ENCODE data around the gene DEFB112. TPM values are rescaled to one million over a fixed set of nuclear protein-coding genes. Genes with fewer than 3 reads are reported as not detected.

Gene DEFB112, protein sequence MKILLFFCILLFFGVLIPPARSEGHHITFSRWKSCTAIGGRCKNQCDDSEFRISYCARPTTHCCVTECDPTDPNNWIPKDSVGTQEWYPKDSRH
- polyA plus RNA-seq (2013): not detected

DNA sequence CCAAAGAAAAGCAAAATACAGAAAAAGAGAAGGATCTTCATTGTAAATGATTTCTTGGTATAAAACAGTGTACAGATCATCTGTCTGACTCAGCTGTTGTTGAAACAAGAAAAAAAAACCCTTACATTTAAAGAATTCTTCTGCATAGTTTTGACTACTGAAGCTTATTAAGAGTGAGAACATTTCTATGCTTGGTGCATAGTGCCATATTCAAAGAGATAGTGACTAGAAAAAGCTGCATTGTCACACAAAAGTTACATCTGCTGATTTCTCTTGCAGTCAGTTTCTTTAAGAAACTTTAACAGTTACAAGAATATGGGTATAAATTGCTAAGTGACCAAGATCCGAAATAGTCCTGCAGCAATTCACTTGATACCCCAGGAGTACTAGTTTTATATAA, at the start of gene DEFB112:
Gene DEFB112, minus strand, starts transcription at position 101 of the 400 bp plus-strand sequence. Its CDS starts 60 bp downstream, at position 41.
- Histone ChIP-seq H3K36me3 (ENCODE audit: control insufficient read depth in 4 of 4, insufficient read depth in 4 of 4, low read length in 3 of 4) (no peaks in the 10 kb centered on the region), H3K4me3 (ENCODE audit: control insufficient read depth in 1 of 7, extremely low read depth in 1 of 7, insufficient read depth in 4 of 7, low read depth in 2 of 7, low read length in 6 of 7) (no peak within 1 kb of the TSS), H3K9me3 (ENCODE audit: control extremely low read depth in 1 of 5, control insufficient read depth in 4 of 5, insufficient read depth in 2 of 5, low read depth in 1 of 5, low read length in 4 of 5) (no peaks in the 10 kb centered on the region), H3K4me1 (ENCODE audit: control extremely low read depth in 1 of 4, control insufficient read depth in 4 of 4, insufficient read depth in 4 of 4, low read length in 3 of 4) (no peaks in the 10 kb centered on the region), H3K27ac (ENCODE audit: insufficient read depth in 1 of 2, low read depth in 1 of 2, low read length in 2 of 2, poor library complexity in 1 of 2, severe bottlenecking in 2 of 2) (no peak within 1 kb of the TSS), H3K27me3 (replicated peaks in 2 of 5; ENCODE audit: control insufficient read depth in 4 of 5, insufficient read depth in 5 of 5, low read length in 4 of 5) (peaks cover 0 to 2% (median 0%) of the 10 kb centered on the region in 5 experiments)
- POLR2A ChIA-PET: no interaction called here
- CTCF ChIA-PET: no interaction called here
- WGBS (ENCODE audit: insufficient coverage): no CpG with 5 or more reads among the region's 1 CpG
- DNase-seq: no peak

- ChIA-PET POLR2A (no interaction called here), CTCF (no interaction called here)
- Histone ChIP-seq H3K4me1 (ENCODE audit: control extremely low read depth in 1 of 4, control insufficient read depth in 4 of 4, insufficient read depth in 4 of 4, low read length in 3 of 4) (no peaks in the 10 kb centered on the region), H3K9me3 (ENCODE audit: control extremely low read depth in 1 of 5, control insufficient read depth in 4 of 5, insufficient read depth in 2 of 5, low read depth in 1 of 5, low read length in 4 of 5) (no peaks in the 10 kb centered on the region), H3K27ac (ENCODE audit: insufficient read depth in 1 of 2, low read depth in 1 of 2, low read length in 2 of 2, poor library complexity in 1 of 2, severe bottlenecking in 2 of 2) (no peak overlapping the region), H3K36me3 (ENCODE audit: control insufficient read depth in 4 of 4, insufficient read depth in 4 of 4, low read length in 3 of 4) (no peaks in the 10 kb centered on the region), H3K27me3 (replicated peaks in 2 of 5; ENCODE audit: control insufficient read depth in 4 of 5, insufficient read depth in 5 of 5, low read length in 4 of 5) (peaks cover 0 to 1% (median 0%) of the 10 kb centered on the region in 5 experiments), H3K4me3 (ENCODE audit: control insufficient read depth in 1 of 7, extremely low read depth in 1 of 7, insufficient read depth in 4 of 7, low read depth in 2 of 7, low read length in 6 of 7) (no peak overlapping the region)
- no peak for DNase-seq
- 100% methylated on average over 1 of the region's 2 CpGs for WGBS (ENCODE audit: insufficient coverage)
These were observed 48.9 kb upstream of the DEFB112 start for GRCh38 chr6:50098641-50098993.

- H3K4me1 ChIP-seq (ENCODE audit: control extremely low read depth in 1 of 4, control insufficient read depth in 4 of 4, insufficient read depth in 4 of 4, low read length in 3 of 4): no peaks in the 10 kb centered on the region
- no peak overlapping the region for H3K27ac ChIP-seq (ENCODE audit: insufficient read depth in 1 of 2, low read depth in 1 of 2, low read length in 2 of 2, poor library complexity in 1 of 2, severe bottlenecking in 2 of 2)
- no peak for DNase-seq
- ChIA-PET POLR2A (no interaction called here), CTCF (no interaction called here)
- H3K27me3 ChIP-seq (replicated peaks in 2 of 5; ENCODE audit: control insufficient read depth in 4 of 5, insufficient read depth in 5 of 5, low read length in 4 of 5): peaks cover 0 to 1% (median 0%) of the 10 kb centered on the region in 5 experiments
- WGBS (ENCODE audit: insufficient coverage): 90% methylated on average over 3 of the region's 7 CpGs
- H3K9me3 ChIP-seq (ENCODE audit: control extremely low read depth in 1 of 5, control insufficient read depth in 4 of 5, insufficient read depth in 2 of 5, low read depth in 1 of 5, low read length in 4 of 5): no peaks in the 10 kb centered on the region
- no peaks in the 10 kb centered on the region for H3K36me3 ChIP-seq (ENCODE audit: control insufficient read depth in 4 of 4, insufficient read depth in 4 of 4, low read length in 3 of 4)
- no peak overlapping the region for H3K4me3 ChIP-seq (ENCODE audit: control insufficient read depth in 1 of 7, extremely low read depth in 1 of 7, insufficient read depth in 4 of 7, low read depth in 2 of 7, low read length in 6 of 7)
These were observed 48.4 kb upstream of the DEFB112 start for GRCh38 chr6:50097966-50098640.

- H3K27me3 ChIP-seq (replicated peaks in 2 of 5; ENCODE audit: control insufficient read depth in 4 of 5, insufficient read depth in 5 of 5, low read length in 4 of 5): peaks cover 0 to 1% (median 0%) of the 10 kb centered on the region in 5 experiments
- no peaks in the 10 kb centered on the region for H3K4me1 ChIP-seq (ENCODE audit: control extremely low read depth in 1 of 4, control insufficient read depth in 4 of 4, insufficient read depth in 4 of 4, low read length in 3 of 4)
- no peaks in the 10 kb centered on the region for H3K36me3 ChIP-seq (ENCODE audit: control insufficient read depth in 4 of 4, insufficient read depth in 4 of 4, low read length in 3 of 4)
- CTCF ChIA-PET: interaction anchor here (0.7 kb wide), 1 partner anchor 1958 kb away, joined by 3 read pairs; no protein-coding TSS in a partner anchor
- POLR2A ChIA-PET: interaction anchor here (0.6 kb wide), 1 partner anchor 1296 kb away, joined by 5 read pairs; no protein-coding TSS in a partner anchor
- H3K27ac ChIP-seq (ENCODE audit: insufficient read depth in 1 of 2, low read depth in 1 of 2, low read length in 2 of 2, poor library complexity in 1 of 2, severe bottlenecking in 2 of 2): no peak overlapping the region
- H3K9me3 ChIP-seq (ENCODE audit: control extremely low read depth in 1 of 5, control insufficient read depth in 4 of 5, insufficient read depth in 2 of 5, low read depth in 1 of 5, low read length in 4 of 5): no peaks in the 10 kb centered on the region
- no peak overlapping the region for H3K4me3 ChIP-seq (ENCODE audit: control insufficient read depth in 1 of 7, extremely low read depth in 1 of 7, insufficient read depth in 4 of 7, low read depth in 2 of 7, low read length in 6 of 7)
- no peak for DNase-seq
These were observed 46.6 kb upstream of the DEFB112 start for GRCh38 chr6:50096296-50096695.

GRCh38 chr6:50093938-50094272, 44.2 kb upstream of the DEFB112 start:
- ChIA-PET CTCF (interaction anchor here (0.7 to 1.0 kb wide), 2 partner anchors 11 to 30 kb away, joined by 3 read pairs; no protein-coding TSS in a partner anchor), POLR2A (no interaction called here)
- no peaks in the 10 kb centered on the region for H3K9me3 ChIP-seq (ENCODE audit: control extremely low read depth in 1 of 5, control insufficient read depth in 4 of 5, insufficient read depth in 2 of 5, low read depth in 1 of 5, low read length in 4 of 5)
- no peak overlapping the region for H3K27ac ChIP-seq (ENCODE audit: insufficient read depth in 1 of 2, low read depth in 1 of 2, low read length in 2 of 2, poor library complexity in 1 of 2, severe bottlenecking in 2 of 2)
- H3K36me3 ChIP-seq (ENCODE audit: control insufficient read depth in 4 of 4, insufficient read depth in 4 of 4, low read length in 3 of 4): no peaks in the 10 kb centered on the region
- no peak overlapping the region for H3K4me3 ChIP-seq (ENCODE audit: control insufficient read depth in 1 of 7, extremely low read depth in 1 of 7, insufficient read depth in 4 of 7, low read depth in 2 of 7, low read length in 6 of 7)
- WGBS (ENCODE audit: insufficient coverage): no CpG with 5 or more reads among the region's 1 CpG
- H3K4me1 ChIP-seq (ENCODE audit: control extremely low read depth in 1 of 4, control insufficient read depth in 4 of 4, insufficient read depth in 4 of 4, low read length in 3 of 4): no peaks in the 10 kb centered on the region
- peaks cover 0 to 1% (median 0%) of the 10 kb centered on the region in 5 experiments for H3K27me3 ChIP-seq (replicated peaks in 2 of 5; ENCODE audit: control insufficient read depth in 4 of 5, insufficient read depth in 5 of 5, low read length in 4 of 5)
- no peak for DNase-seq

DNA sequence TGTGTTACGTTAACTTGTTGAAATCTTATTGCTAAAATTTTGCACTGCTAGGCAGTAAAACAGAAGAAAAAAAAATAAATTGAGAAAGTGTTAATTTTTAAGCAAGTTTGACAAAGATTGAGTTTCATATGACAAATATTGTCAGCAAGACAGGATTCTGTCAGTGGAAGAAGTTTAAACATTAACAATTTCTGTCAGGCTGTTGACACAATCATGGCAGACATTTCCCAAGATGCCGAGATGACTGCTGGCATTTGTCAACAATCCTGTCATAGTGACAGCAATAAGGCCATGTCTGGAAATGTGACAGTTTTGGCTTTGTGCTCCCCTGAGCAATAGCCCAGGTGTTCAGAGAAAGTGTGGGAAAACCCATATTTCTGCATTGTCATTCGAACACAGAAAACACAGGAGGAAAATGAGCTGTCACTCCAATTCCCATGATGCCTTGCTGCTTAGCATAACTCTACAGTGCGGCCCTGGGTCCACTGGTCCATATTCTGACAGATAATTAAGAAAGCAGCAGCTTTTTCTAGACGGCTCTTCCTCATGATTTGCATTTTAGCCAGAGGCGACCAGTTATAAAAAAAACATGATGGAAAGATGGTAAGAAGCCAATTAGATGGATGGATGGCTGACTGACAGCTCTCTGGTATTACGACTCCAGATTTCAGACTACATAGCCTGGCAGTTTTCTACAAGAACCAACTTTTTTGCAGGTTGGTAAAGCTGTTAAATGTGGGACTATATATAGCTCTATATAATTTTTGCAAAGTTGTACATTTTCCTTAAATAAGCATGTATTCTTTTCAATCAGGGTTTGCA, 43.6 kb upstream of the DEFB112 start:
- Histone ChIP-seq H3K36me3 (ENCODE audit: control insufficient read depth in 4 of 4, insufficient read depth in 4 of 4, low read length in 3 of 4) (no peaks in the 10 kb centered on the region), H3K4me1 (ENCODE audit: control extremely low read depth in 1 of 4, control insufficient read depth in 4 of 4, insufficient read depth in 4 of 4, low read length in 3 of 4) (no peaks in the 10 kb centered on the region), H3K27ac (ENCODE audit: insufficient read depth in 1 of 2, low read depth in 1 of 2, low read length in 2 of 2, poor library complexity in 1 of 2, severe bottlenecking in 2 of 2) (no peak overlapping the region), H3K4me3 (ENCODE audit: control insufficient read depth in 1 of 7, extremely low read depth in 1 of 7, insufficient read depth in 4 of 7, low read depth in 2 of 7, low read length in 6 of 7) (no peak overlapping the region), H3K27me3 (replicated peaks in 2 of 5; ENCODE audit: control insufficient read depth in 4 of 5, insufficient read depth in 5 of 5, low read length in 4 of 5) (no peaks in the 10 kb centered on the region), H3K9me3 (ENCODE audit: control extremely low read depth in 1 of 5, control insufficient read depth in 4 of 5, insufficient read depth in 2 of 5, low read depth in 1 of 5, low read length in 4 of 5) (no peaks in the 10 kb centered on the region)
- no peak for DNase-seq
- ChIA-PET CTCF (interaction anchor here (0.7 to 1.0 kb wide), 2 partner anchors 12 to 31 kb away, joined by 3 read pairs; no protein-coding TSS in a partner anchor), POLR2A (no interaction called here)
- 93% methylated on average over 5 of the region's 7 CpGs for WGBS (ENCODE audit: insufficient coverage)

DNA sequence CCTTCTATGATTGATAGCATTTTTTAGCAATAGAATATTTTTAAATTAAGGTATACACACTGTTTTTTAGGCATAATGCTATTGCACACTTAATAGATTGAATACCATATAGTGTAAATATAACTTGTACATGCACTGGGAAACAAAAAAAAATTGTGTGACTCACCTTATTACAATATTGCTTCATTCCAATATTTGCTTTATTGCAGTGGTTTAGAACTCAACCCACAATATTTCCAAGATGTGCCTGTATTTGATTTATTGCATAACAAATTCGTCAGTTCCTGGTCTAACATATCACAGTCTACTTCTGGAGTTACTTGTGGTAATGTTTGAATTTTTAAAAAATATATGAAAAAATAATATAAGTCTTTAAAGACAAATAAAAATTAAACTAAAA, 41.9 kb upstream of the DEFB112 start:
- H3K4me1 ChIP-seq (ENCODE audit: control extremely low read depth in 1 of 4, control insufficient read depth in 4 of 4, insufficient read depth in 4 of 4, low read length in 3 of 4): no peaks in the 10 kb centered on the region
- ChIA-PET CTCF (no interaction called here), POLR2A (no interaction called here)
- DNase-seq: no peak
- H3K27me3 ChIP-seq (replicated peaks in 2 of 5; ENCODE audit: control insufficient read depth in 4 of 5, insufficient read depth in 5 of 5, low read length in 4 of 5): no peaks in the 10 kb centered on the region
- H3K4me3 ChIP-seq (ENCODE audit: control insufficient read depth in 1 of 7, extremely low read depth in 1 of 7, insufficient read depth in 4 of 7, low read depth in 2 of 7, low read length in 6 of 7): no peak overlapping the region
- no peaks in the 10 kb centered on the region for H3K36me3 ChIP-seq (ENCODE audit: control insufficient read depth in 4 of 4, insufficient read depth in 4 of 4, low read length in 3 of 4)
- H3K27ac ChIP-seq (ENCODE audit: insufficient read depth in 1 of 2, low read depth in 1 of 2, low read length in 2 of 2, poor library complexity in 1 of 2, severe bottlenecking in 2 of 2): no peak overlapping the region
- no peaks in the 10 kb centered on the region for H3K9me3 ChIP-seq (ENCODE audit: control extremely low read depth in 1 of 5, control insufficient read depth in 4 of 5, insufficient read depth in 2 of 5, low read depth in 1 of 5, low read length in 4 of 5)
- no CpG with 5 or more reads among the region's 1 CpG for WGBS (ENCODE audit: insufficient coverage)

Measured in common myeloid progenitor, CD34-positive (primary cell).